Measurements from ENCODE around the gene SNRNP25. TPM values are rescaled to one million over a fixed set of nuclear protein-coding genes. Genes with fewer than 3 reads are reported as not detected.

Gene SNRNP25
- total and polyA plus RNA-seq, 2 donors (not counting 1 experiment from before 2014, with no cell fraction given), result 25.5 to 32.8 TPM

DNA sequence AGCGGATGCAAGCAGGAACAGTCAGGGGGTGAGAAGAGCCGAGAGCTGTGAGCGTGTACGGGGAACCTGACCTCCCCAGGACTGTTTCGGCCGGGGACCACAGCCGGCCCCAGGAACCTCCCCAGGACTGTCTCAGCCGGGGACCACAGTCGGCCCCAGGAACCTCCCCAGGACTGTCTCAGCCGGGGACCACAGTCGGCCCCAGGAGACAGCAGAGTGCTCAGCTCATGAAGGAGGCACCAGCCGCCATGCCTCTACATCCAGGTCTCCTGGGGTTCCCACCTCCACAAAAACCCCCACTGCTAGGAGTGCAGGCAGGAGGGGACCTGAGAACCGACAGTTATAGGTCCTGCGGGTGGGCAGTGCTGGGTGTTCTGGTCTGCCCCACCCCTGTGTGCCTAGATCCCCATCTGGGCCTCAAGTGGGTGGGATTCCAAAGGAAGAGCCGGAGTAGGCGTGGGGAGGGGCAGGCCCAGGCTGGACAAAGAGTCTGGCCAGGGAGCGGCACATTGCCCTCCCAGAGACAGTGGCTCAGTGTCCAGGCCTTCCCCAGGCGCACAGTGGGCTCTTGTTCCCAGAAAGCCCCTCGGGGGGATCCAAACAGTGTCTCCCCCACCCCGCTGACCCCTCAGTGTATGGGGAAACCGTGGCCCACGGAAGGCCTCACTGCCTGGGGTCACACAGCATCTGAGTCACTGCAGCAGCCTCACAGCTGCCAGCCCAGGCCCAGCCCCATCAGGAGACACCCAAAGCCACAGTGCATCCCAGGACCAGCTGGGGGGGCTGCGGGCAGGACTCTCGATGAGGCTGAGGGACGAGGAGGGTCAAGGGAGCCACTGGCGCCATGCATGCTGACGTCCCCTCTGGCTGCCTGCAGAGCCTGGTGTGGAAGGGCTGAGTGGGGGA is 14.5 kb downstream of the SNRNP25 start:
- TF ChIP-seq EZH2 (IDR thresholded peaks at IDR 0.05; ENCODE audit: borderline replicate concordance, insufficient read depth, low read depth, low read length, poor library complexity, severe bottlenecking) (no peak), CTCF (IDR thresholded peaks at IDR 0.05) (no peak)
- no peak overlapping the region for H3K4me3 ChIP-seq (ENCODE audit: control extremely low read depth in 1 of 5, extremely low read depth in 1 of 5, insufficient read depth in 1 of 5, low read depth in 2 of 5, low read length in 4 of 5)
- Mint-ChIP-seq H3K27ac (no peak overlapping the region), H3K27me3 (peaks cover 12% of the 10 kb centered on the region), H3K4me1 (peaks cover 11% of the 10 kb centered on the region), H3K4me3 (no peak overlapping the region), H3K9me3 (ENCODE audit: insufficient read depth) (no peaks in the 10 kb centered on the region)
- no peaks in the 10 kb centered on the region for H3K9me3 ChIP-seq (ENCODE audit: control extremely low read depth in 1 of 3, control insufficient read depth in 2 of 3, insufficient read depth in 1 of 3, low read length in 2 of 3)
- 91% methylated on average over 27 of the region's 27 CpGs for WGBS (ENCODE audit: insufficient coverage)
- no peak for ATAC-seq (ENCODE audit: low read depth)
- H4K20me1 ChIP-seq (ENCODE audit: control insufficient read depth, insufficient read depth, low read length, poor library complexity, severe bottlenecking), result no peaks in the 10 kb centered on the region
- POLR2A ChIA-PET, result no interaction called here
- H3K36me3 ChIP-seq (replicated peaks in 1 of 2; ENCODE audit: control extremely low read depth in 1 of 2, control insufficient read depth in 1 of 2, extremely low read depth in 1 of 2, insufficient read depth in 2 of 2, low read length in 1 of 2), result no peaks in the 10 kb centered on the region
- CTCF ChIA-PET, result interaction anchor here (1.7 to 14.6 kb wide), 2 partner anchors 29 to 39 kb away, joined by 6 to 401 read pairs; no protein-coding TSS in a partner anchor
- no peak overlapping the region for H2AFZ ChIP-seq (ENCODE audit: insufficient read depth, low read depth, low read length, poor library complexity, severe bottlenecking)
- no peak for DNase-seq
- H3K27me3 ChIP-seq (replicated peaks in 1 of 4; ENCODE audit: control extremely low read depth in 1 of 4, control insufficient read depth in 3 of 4, insufficient read depth in 4 of 4, low read length in 3 of 4), result peaks cover 0 to 35% (median 14%) of the 10 kb centered on the region in 4 experiments
- H3K27ac ChIP-seq (ENCODE audit: low read length in 2 of 2), result no peak overlapping the region
- H3K4me1 ChIP-seq (ENCODE audit: control insufficient read depth in 2 of 2, insufficient read depth in 2 of 2, low read length in 2 of 2), result peaks cover 12 to 17% of the 10 kb centered on the region in 2 donors
- H3K9ac ChIP-seq (ENCODE audit: low read length), result no peak overlapping the region
- no peak overlapping the region for H3K4me2 ChIP-seq (replicated peaks; ENCODE audit: low read depth, low read length, poor library complexity, severe bottlenecking)
- no peaks in the 10 kb centered on the region for H3K79me2 ChIP-seq (ENCODE audit: control insufficient read depth, insufficient read depth, low read length)
- intact Hi-C loops (cut with micrococcal nuclease), result no loop called here

DNA sequence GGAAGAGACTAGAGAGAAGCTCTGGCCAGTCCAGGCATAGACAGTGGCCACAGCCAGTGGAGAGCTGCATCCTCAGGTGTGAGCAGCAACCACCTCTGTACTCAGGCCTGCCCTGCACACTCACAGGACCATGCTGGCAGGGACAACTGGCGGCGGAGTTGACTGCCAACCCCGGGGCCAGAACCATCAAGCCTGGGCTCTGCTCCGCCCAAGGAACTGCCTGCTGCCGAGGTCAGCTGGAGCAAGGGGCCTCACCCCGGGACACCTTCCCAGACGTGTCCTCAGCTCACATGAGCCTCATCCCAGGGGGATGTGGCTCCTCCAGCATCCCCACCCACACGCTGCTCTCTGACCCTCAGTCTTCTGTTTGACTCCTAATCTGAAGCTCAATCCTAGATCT is 15.6 kb downstream of the SNRNP25 start:
- Histone ChIP-seq H3K9me3 (ENCODE audit: control extremely low read depth in 1 of 3, control insufficient read depth in 2 of 3, insufficient read depth in 1 of 3, low read length in 2 of 3) (no peaks in the 10 kb centered on the region), H3K4me3 (ENCODE audit: control extremely low read depth in 1 of 5, extremely low read depth in 1 of 5, insufficient read depth in 1 of 5, low read depth in 2 of 5, low read length in 4 of 5) (no peak overlapping the region), H3K4me1 (ENCODE audit: control insufficient read depth in 2 of 2, insufficient read depth in 2 of 2, low read length in 2 of 2) (peaks cover 12 to 17% of the 10 kb centered on the region in 2 donors), H3K9ac (ENCODE audit: low read length) (no peak overlapping the region), H3K79me2 (ENCODE audit: control insufficient read depth, insufficient read depth, low read length) (no peaks in the 10 kb centered on the region), H2AFZ (ENCODE audit: insufficient read depth, low read depth, low read length, poor library complexity, severe bottlenecking) (no peak overlapping the region), H3K4me2 (replicated peaks; ENCODE audit: low read depth, low read length, poor library complexity, severe bottlenecking) (no peak overlapping the region), H3K27me3 (replicated peaks in 1 of 4; ENCODE audit: control extremely low read depth in 1 of 4, control insufficient read depth in 3 of 4, insufficient read depth in 4 of 4, low read length in 3 of 4) (peaks cover 0 to 45% (median 21%) of the 10 kb centered on the region in 4 experiments), H3K27ac (ENCODE audit: low read length in 2 of 2) (no peak overlapping the region), H4K20me1 (ENCODE audit: control insufficient read depth, insufficient read depth, low read length, poor library complexity, severe bottlenecking) (no peaks in the 10 kb centered on the region), H3K36me3 (replicated peaks in 1 of 2; ENCODE audit: control extremely low read depth in 1 of 2, control insufficient read depth in 1 of 2, extremely low read depth in 1 of 2, insufficient read depth in 2 of 2, low read length in 1 of 2) (no peaks in the 10 kb centered on the region)
- Mint-ChIP-seq H3K27ac (no peak overlapping the region), H3K4me1 (peaks cover 12% of the 10 kb centered on the region), H3K9me3 (ENCODE audit: insufficient read depth) (no peaks in the 10 kb centered on the region), H3K4me3 (no peak overlapping the region), H3K27me3 (peaks cover 20% of the 10 kb centered on the region)
- ChIA-PET CTCF (interaction anchor here (1.7 to 14.6 kb wide), 2 partner anchors 28 to 38 kb away, joined by 6 to 401 read pairs; no protein-coding TSS in a partner anchor), POLR2A (interaction anchor here (0.6 kb wide), 1 partner anchor 41 kb away, joined by 4 read pairs; no protein-coding TSS in a partner anchor)
- no peak for ATAC-seq (ENCODE audit: low read depth)
- whole genome bisulfite sequencing (ENCODE audit: insufficient coverage), result 87% methylated on average over 7 of the region's 8 CpGs
- intact Hi-C loops (cut with micrococcal nuclease), result no loop called here
- TF ChIP-seq CTCF (IDR thresholded peaks at IDR 0.05) (no peak), EZH2 (IDR thresholded peaks at IDR 0.05; ENCODE audit: borderline replicate concordance, insufficient read depth, low read depth, low read length, poor library complexity, severe bottlenecking) (no peak)
- DNase-seq, result no peak

All from B cell (primary cell).